Loucy (cell line): Measurements from ENCODE around the gene ZNF407.

Source experiments
- EZH2phosphoT487 ChIP-seq: fragments of 200-600 bp; IDR thresholded peaks from 2 replicates; pipeline ENCODE4 v1.6.1; 2018; ENCODE audit warnings: antibody characterized with exemption, mild to moderate bottlenecking, moderate library complexity, borderline replicate concordance
- TF ChIP-seq, protein P1 (sequence below): fragments of 200-600 bp; sonication (generic); conservative IDR thresholded peaks from 2 replicates; pipeline ENCODE4 v1.5.1; 2014; ENCODE audit warnings: mild to moderate bottlenecking, antibody characterized with exemption, low read length

DNA sequence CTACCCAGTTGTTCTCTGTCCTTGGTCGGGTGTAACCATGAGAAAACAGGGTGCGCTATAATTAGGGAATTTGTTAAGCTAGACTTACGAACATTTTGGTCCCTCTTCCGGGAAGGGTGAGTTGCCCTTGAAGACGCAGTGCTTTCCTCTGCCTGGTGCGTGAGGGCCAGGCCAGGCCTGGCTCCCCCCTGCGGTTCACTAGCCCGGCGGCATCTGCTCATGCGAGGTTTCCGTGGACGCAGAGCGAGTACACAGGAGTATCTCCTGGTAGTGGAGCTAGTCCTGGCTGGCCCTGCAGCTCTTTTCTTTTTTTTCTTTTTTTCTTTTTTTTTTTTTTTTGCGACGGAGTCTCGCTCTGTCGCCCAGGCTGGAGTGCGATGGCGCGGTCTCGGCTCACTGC, 462.5 kb downstream of the ZNF407 start:
- no peak for TF ChIP-seq EZH2phosphoT487
- TF ChIP-seq, protein P1, sequence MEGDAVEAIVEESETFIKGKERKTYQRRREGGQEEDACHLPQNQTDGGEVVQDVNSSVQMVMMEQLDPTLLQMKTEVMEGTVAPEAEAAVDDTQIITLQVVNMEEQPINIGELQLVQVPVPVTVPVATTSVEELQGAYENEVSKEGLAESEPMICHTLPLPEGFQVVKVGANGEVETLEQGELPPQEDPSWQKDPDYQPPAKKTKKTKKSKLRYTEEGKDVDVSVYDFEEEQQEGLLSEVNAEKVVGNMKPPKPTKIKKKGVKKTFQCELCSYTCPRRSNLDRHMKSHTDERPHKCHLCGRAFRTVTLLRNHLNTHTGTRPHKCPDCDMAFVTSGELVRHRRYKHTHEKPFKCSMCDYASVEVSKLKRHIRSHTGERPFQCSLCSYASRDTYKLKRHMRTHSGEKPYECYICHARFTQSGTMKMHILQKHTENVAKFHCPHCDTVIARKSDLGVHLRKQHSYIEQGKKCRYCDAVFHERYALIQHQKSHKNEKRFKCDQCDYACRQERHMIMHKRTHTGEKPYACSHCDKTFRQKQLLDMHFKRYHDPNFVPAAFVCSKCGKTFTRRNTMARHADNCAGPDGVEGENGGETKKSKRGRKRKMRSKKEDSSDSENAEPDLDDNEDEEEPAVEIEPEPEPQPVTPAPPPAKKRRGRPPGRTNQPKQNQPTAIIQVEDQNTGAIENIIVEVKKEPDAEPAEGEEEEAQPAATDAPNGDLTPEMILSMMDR, result no peak
